IMR-90 (cell line): ENCODE data around the gene GPRIN3. TPM values are rescaled to one million over a fixed set of nuclear protein-coding genes. Genes with fewer than 3 reads are reported as not detected.

Experiments
- ATAC-seq: fragments of 200-7000 bp; cut with Tn5 transposase; 2 replicates; pipeline ENCODE4 v1.9.1; 2020; ENCODE audit warnings: low read depth, mild to moderate bottlenecking, moderate library complexity
- BruUV-seq: library from RNA; stranded (reverse); fragments of 400-500 nt; replicated peaks from 2 replicates; lab custom pipeline; 2021; lab: Mats Ljungman, UMichigan
- CTCF ChIA-PET: fragments of 300-600 bp; formaldehyde crosslinking; extraction: SDS; loops from one replicate; lab custom pipeline; 2021; ENCODE audit warnings: antibody characterized with exemption; lab: Yijun Ruan, JAX
- POLR2A ChIA-PET: fragments of 300-600 bp; sonication (Branson Sonifier 250); formaldehyde crosslinking; loops from one replicate; lab custom pipeline; 2022; ENCODE audit warnings: antibody characterized with exemption; ENCODE audit not compliant: unreplicated experiment; lab: Charles Lee
- DNase-seq: peaks from one replicate; pipeline ENCODE4 v3.0.0; 2013
- H2AFZ ChIP-seq: replicated peaks from 2 replicates; pipeline ENCODE3; 2013; ENCODE audit warnings: low read length, mild to moderate bottlenecking; ENCODE audit not compliant: poor library complexity
- H2AK5ac ChIP-seq: 2 replicates; pipeline ENCODE4 v1.6.1; 2013; ENCODE audit warnings: low read depth, low read length, inconsistent platforms
- H2AK9ac ChIP-seq: replicated peaks from 2 replicates; pipeline ENCODE3; 2013; ENCODE audit warnings: mild to moderate bottlenecking, low read depth, low read length, moderate library complexity; ENCODE audit not compliant: poor library complexity
- H2BK120ac ChIP-seq: 2 replicates; pipeline ENCODE4 v1.6.1; 2013; ENCODE audit warnings: low read depth, low read length, inconsistent platforms
- H2BK15ac ChIP-seq: 3 replicates; pipeline ENCODE4 v1.6.1; 2013; ENCODE audit warnings: low read depth, low read length, inconsistent platforms
- H2BK20ac ChIP-seq: 2 replicates; pipeline ENCODE4 v1.6.1; 2013; ENCODE audit warnings: low read depth, mild to moderate bottlenecking, inconsistent platforms, low read length, moderate library complexity
- H2BK5ac ChIP-seq: 2 replicates; pipeline ENCODE4 v1.6.1; 2013; ENCODE audit warnings: mild to moderate bottlenecking, low read depth, low read length, inconsistent platforms; ENCODE audit not compliant: poor library complexity, severe bottlenecking
- H3K14ac ChIP-seq: replicated peaks from 2 replicates; pipeline ENCODE4 v1.6.1; 2013; ENCODE audit warnings: low read depth, low read length, inconsistent platforms
- H3K18ac ChIP-seq: 2 replicates; pipeline ENCODE4 v1.6.1; 2013; ENCODE audit warnings: low read depth, low read length, control low read depth
- H3K23ac ChIP-seq: 2 replicates; pipeline ENCODE4 v1.6.1; 2013; ENCODE audit warnings: low read depth, low read length, inconsistent platforms
- H3K27ac ChIP-seq: 2 replicates; pipeline ENCODE4 v1.5.1; 2013; ENCODE audit warnings: mild to moderate bottlenecking, control low read depth, low read length; ENCODE audit not compliant: insufficient read depth
- H3K27me3 ChIP-seq: 2 replicates; pipeline ENCODE4 v1.6.1; 2013; ENCODE audit warnings: low read length; ENCODE audit not compliant: control insufficient read depth, insufficient read depth
- H3K36me3 ChIP-seq: 2 replicates; pipeline ENCODE4 v1.6.1; 2013; ENCODE audit warnings: low read length, mixed read lengths; ENCODE audit not compliant: control insufficient read depth, insufficient read depth
- H3K4ac ChIP-seq: 2 replicates; pipeline ENCODE4 v1.6.1; 2013; ENCODE audit warnings: low read depth, low read length, inconsistent platforms
- H3K4me1 ChIP-seq: 2 replicates; pipeline ENCODE4 v1.6.1; 2013; ENCODE audit warnings: low read length, mixed read lengths; ENCODE audit not compliant: control insufficient read depth, insufficient read depth
- H3K4me2 ChIP-seq: 2 replicates; pipeline ENCODE4 v1.6.1; 2013; ENCODE audit warnings: low read depth, mild to moderate bottlenecking, control low read depth, low read length, moderate library complexity
- H3K4me3 ChIP-seq: 2 replicates; pipeline ENCODE4 v1.5.1; 2013; ENCODE audit warnings: low read depth, mild to moderate bottlenecking, control low read depth, low read length, moderate library complexity; ENCODE audit not compliant: insufficient read depth
- H3K56ac ChIP-seq: 2 replicates; pipeline ENCODE4 v1.6.1; 2013; ENCODE audit warnings: low read length, inconsistent platforms; ENCODE audit not compliant: insufficient read depth; ENCODE audit errors: extremely low read depth
- H3K79me1 ChIP-seq, 2 experiments: 2 replicates each; pipeline ENCODE4 v1.6.1; 2013; ENCODE audit warnings: low read length in 2 of 2, inconsistent platforms in 1 of 2, low read depth in 1 of 2
- H3K9ac ChIP-seq: 2 replicates; pipeline ENCODE4 v1.6.1; 2013; ENCODE audit warnings: low read depth, low read length, control low read depth
- H3K9me1 ChIP-seq: 2 replicates; pipeline ENCODE4 v1.6.1; 2013; ENCODE audit warnings: low read length, inconsistent platforms; ENCODE audit not compliant: insufficient read depth
- H3K9me3 ChIP-seq: 2 replicates; pipeline ENCODE4 v1.6.1; 2013; ENCODE audit warnings: low read length; ENCODE audit not compliant: control insufficient read depth, insufficient read depth
- H4K20me1 ChIP-seq: 2 replicates; pipeline ENCODE4 v1.6.1; 2013; ENCODE audit warnings: low read length, inconsistent platforms; ENCODE audit not compliant: insufficient read depth
- H4K5ac ChIP-seq: 2 replicates; pipeline ENCODE4 v1.6.1; 2013; ENCODE audit warnings: mild to moderate bottlenecking, low read depth, low read length, control low read depth
- H4K8ac ChIP-seq, 2 experiments: 2 replicates each; pipeline ENCODE4 v1.6.1; 2013; ENCODE audit warnings: low read depth in 2 of 2, low read length in 2 of 2, control low read depth in 1 of 2, inconsistent platforms in 1 of 2
- H4K91ac ChIP-seq: 2 replicates; pipeline ENCODE4 v1.6.1; 2013; ENCODE audit warnings: low read depth, low read length, inconsistent platforms; ENCODE audit not compliant: insufficient read depth
- BHLHE40 ChIP-seq: fragments of 150-350 bp; IDR thresholded peaks from 2 replicates; pipeline ENCODE4 v1.6.1; 2016; ENCODE audit warnings: mild to moderate bottlenecking, low read depth, low read length
- CEBPB ChIP-seq: IDR thresholded peaks from 2 replicates; pipeline ENCODE4 v1.6.1; 2012; ENCODE audit warnings: low read depth, low read length, improper control_type of control experiment
- CHD1 ChIP-seq: IDR thresholded peaks from 2 replicates; pipeline ENCODE4 v1.6.1; 2012; ENCODE audit warnings: low read depth, low read length, improper control_type of control experiment
- CTCF ChIP-seq: conservative IDR thresholded peaks from 2 replicates; pipeline ENCODE4 v1.5.1; 2012; ENCODE audit warnings: mild to moderate bottlenecking, low read depth, low read length, improper control_type of control experiment
- FOS ChIP-seq: fragments of 150-350 bp; IDR thresholded peaks from 2 replicates; pipeline ENCODE4 v1.6.1; 2016; ENCODE audit warnings: low read depth, low read length
- MAFK ChIP-seq: IDR thresholded peaks from 2 replicates; pipeline ENCODE4 v1.6.1; 2012; ENCODE audit warnings: low read depth, low read length, improper control_type of control experiment
- MAZ ChIP-seq: IDR thresholded peaks from 2 replicates; pipeline ENCODE4 v1.6.1; 2012; ENCODE audit warnings: low read depth, mild to moderate bottlenecking, low read length, improper control_type of control experiment, moderate library complexity, borderline replicate concordance
- MXI1 ChIP-seq: IDR thresholded peaks from 2 replicates; pipeline ENCODE4 v1.6.1; 2012; ENCODE audit warnings: low read depth, mild to moderate bottlenecking, low read length, moderate library complexity, borderline replicate concordance
- NFE2L2 ChIP-seq: fragments of 150-350 bp; IDR thresholded peaks from 2 replicates; pipeline ENCODE4 v1.6.1; 2016; ENCODE audit warnings: low read depth, mild to moderate bottlenecking, low read length
- POLR2A ChIP-seq: IDR thresholded peaks from 2 replicates; pipeline ENCODE4 v1.6.1; 2012; ENCODE audit warnings: mild to moderate bottlenecking, low read depth, low read length
- RAD21 ChIP-seq: IDR thresholded peaks from 2 replicates; pipeline ENCODE4 v1.6.1; 2012; ENCODE audit warnings: low read length, improper control_type of control experiment
- RCOR1 ChIP-seq: IDR thresholded peaks from 2 replicates; pipeline ENCODE4 v1.6.1; 2012; ENCODE audit warnings: mild to moderate bottlenecking, low read length, improper control_type of control experiment; ENCODE audit not compliant: insufficient replicate concordance
- RFX5 ChIP-seq: IDR thresholded peaks from 2 replicates; pipeline ENCODE4 v1.8.0; 2012; ENCODE audit warnings: low read depth, mild to moderate bottlenecking, low read length, moderate library complexity
- SMC3 ChIP-seq: fragments of 150-350 bp; IDR thresholded peaks from 2 replicates; pipeline ENCODE4 v1.6.1; 2016; ENCODE audit warnings: low read depth, mild to moderate bottlenecking, antibody characterized with exemption, low read length, moderate library complexity
- WGBS, 2 experiments: methylation state at CpG; one replicate each; pipeline versions ENCODE4 v1.1.5 to v1.1.7; 2013; ENCODE audit warnings: missing lambda C conversion rate in 2 of 2; ENCODE audit not compliant: insufficient read length in 1 of 2; ENCODE audit errors: extremely low coverage in 2 of 2; 5-methylcytosine and 5-hydroxymethylcytosine counted together
- dilution Hi-C: fragments of 300-500 bp; cut with HindIII; formaldehyde crosslinking; loops from one replicate; pipeline ENCODE4 v1.14.3; 2018; ENCODE audit warnings: low sequenced_read_pairs; ENCODE audit not compliant: unreplicated experiment
- in situ Hi-C: fragments of 300-500 bp; cut with MboI; formaldehyde crosslinking; loops from 3 replicates; pipeline ENCODE4 v1.14.3; 2019; ENCODE audit warnings: low sequenced_read_pairs, inconsistent platforms, mixed read lengths
- intact Hi-C: fragments of 100-400 bp; cut with micrococcal nuclease; formaldehyde crosslinking; loops from 2 replicates; pipeline ENCODE4 v1.10.0; 2022
- polyA plus RNA-seq, 3 experiments: library from polyadenylated mRNA; depleted of rRNA; stranded (reverse); fragments of >200 nt; gene quantifications; 2 replicates each; pipeline ENCODE4 v1.2.3, GENCODE V29; 2012; ENCODE audit warnings: low replicate concordance in 1 of 3
- total RNA-seq: library from RNA; depleted of rRNA; stranded (reverse); fragments of >200 nt; gene quantifications from 2 replicates; pipeline ENCODE4 v1.2.3, GENCODE V29; 2012
- TF ChIP-seq, protein P1 (sequence below): fragments of 150-350 bp; IDR thresholded peaks from 2 replicates; pipeline ENCODE4 v1.6.1; 2017; ENCODE audit warnings: mild to moderate bottlenecking, antibody characterized with exemption, low read length, low read depth
- TF ChIP-seq, protein P2 (sequence below): fragments of 150-350 bp; IDR thresholded peaks from 2 replicates; pipeline ENCODE4 v1.6.1; 2016; ENCODE audit warnings: low read depth, mild to moderate bottlenecking, low read length, moderate library complexity, borderline replicate concordance

GPRIN3 gene
- total and polyA plus RNA-seq, 2 of the 4 experiments (the other 2 are of a cell fraction), result under 0.01 TPM; not detected in 1

DNA sequence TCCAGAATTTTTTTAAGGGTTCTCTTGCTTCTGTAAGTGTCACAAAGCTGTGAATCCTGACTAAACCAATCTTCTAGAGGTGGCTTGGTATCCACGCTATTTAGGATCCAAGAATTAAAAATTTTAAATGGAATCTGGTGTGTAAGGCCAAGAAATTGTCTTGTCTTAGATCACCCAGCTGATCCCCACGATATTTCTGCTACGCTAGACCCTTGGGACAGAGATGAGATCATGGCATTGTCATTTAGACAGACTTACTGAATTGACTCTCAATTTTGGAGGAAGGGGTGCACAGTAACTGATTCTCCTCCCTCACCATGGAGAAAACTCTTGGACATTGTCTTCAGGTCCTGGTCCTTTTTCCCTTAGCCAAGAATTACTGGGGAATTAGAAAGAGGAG lies 5.7 kb downstream of the GPRIN3 start:
- H2AK5ac ChIP-seq, result no peak overlapping the region
- in situ Hi-C loops (no loop called here), intact Hi-C loops (no loop called here), dilution Hi-C loops (no loop called here)
- H3K9me1 ChIP-seq, result no peaks in the 10 kb centered on the region
- no peak overlapping the region for H4K5ac ChIP-seq
- TF ChIP-seq NFE2L2 (no peak), FOS (no peak), SMC3 (no peak), RFX5 (no peak), MXI1 (no peak), CHD1 (no peak), BHLHE40 (no peak), RAD21 (no peak), CTCF (no peak), MAZ (no peak), RCOR1 (no peak), MAFK (no peak), CEBPB (no peak), POLR2A (no peak)
- TF ChIP-seq, protein P1, sequence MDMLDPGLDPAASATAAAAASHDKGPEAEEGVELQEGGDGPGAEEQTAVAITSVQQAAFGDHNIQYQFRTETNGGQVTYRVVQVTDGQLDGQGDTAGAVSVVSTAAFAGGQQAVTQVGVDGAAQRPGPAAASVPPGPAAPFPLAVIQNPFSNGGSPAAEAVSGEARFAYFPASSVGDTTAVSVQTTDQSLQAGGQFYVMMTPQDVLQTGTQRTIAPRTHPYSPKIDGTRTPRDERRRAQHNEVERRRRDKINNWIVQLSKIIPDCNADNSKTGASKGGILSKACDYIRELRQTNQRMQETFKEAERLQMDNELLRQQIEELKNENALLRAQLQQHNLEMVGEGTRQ, result no peak
- TF ChIP-seq, protein P2, sequence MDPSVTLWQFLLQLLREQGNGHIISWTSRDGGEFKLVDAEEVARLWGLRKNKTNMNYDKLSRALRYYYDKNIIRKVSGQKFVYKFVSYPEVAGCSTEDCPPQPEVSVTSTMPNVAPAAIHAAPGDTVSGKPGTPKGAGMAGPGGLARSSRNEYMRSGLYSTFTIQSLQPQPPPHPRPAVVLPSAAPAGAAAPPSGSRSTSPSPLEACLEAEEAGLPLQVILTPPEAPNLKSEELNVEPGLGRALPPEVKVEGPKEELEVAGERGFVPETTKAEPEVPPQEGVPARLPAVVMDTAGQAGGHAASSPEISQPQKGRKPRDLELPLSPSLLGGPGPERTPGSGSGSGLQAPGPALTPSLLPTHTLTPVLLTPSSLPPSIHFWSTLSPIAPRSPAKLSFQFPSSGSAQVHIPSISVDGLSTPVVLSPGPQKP, result no peak
- no peaks in the 10 kb centered on the region for H3K9me3 ChIP-seq
- no peak overlapping the region for H3K4me3 ChIP-seq
- H4K91ac ChIP-seq, result no peak overlapping the region
- no peaks in the 10 kb centered on the region for H3K4me1 ChIP-seq
- no peak overlapping the region for H2BK5ac ChIP-seq
- no peak overlapping the region for H3K56ac ChIP-seq
- no peak overlapping the region for H3K23ac ChIP-seq
- no peak overlapping the region for H3K4me2 ChIP-seq
- H3K36me3 ChIP-seq, result no peaks in the 10 kb centered on the region
- no peak overlapping the region for H3K18ac ChIP-seq
- no CpG with 5 or more reads among the region's 3 CpGs for WGBS, 2 experiments
- no peak overlapping the region for H4K8ac ChIP-seq
- no peak overlapping the region for H3K14ac ChIP-seq
- H3K79me1 ChIP-seq, result no peaks in the 10 kb centered on the region
- H2BK15ac ChIP-seq, result no peak overlapping the region
- H2BK120ac ChIP-seq, result no peak overlapping the region
- CTCF ChIA-PET, result no interaction called here
- no peak for ATAC-seq
- no peak for DNase-seq
- no TSS peak for BruUV-seq
- H3K27me3 ChIP-seq, result peaks cover 11% of the 10 kb centered on the region
- no peaks in the 10 kb centered on the region for H4K20me1 ChIP-seq
- no peak overlapping the region for H3K27ac ChIP-seq
- no peak overlapping the region for H2AK9ac ChIP-seq
- no peak overlapping the region for H3K4ac ChIP-seq
- no peak overlapping the region for H2AFZ ChIP-seq
- no peak overlapping the region for H3K9ac ChIP-seq
- POLR2A ChIA-PET, result no interaction called here
- H2BK20ac ChIP-seq, result no peak overlapping the region
